ENCODE measurements around the gene ACOX2. TPM values are rescaled to one million over a fixed set of nuclear protein-coding genes. Genes with fewer than 3 reads are reported as not detected.

ACOX2 gene
- total and polyA plus RNA-seq, 2 of the 13 experiments (the other 11 are each of a cell fraction or from before 2014, with no cell fraction given): 42.6 to 98.5 TPM

DNA sequence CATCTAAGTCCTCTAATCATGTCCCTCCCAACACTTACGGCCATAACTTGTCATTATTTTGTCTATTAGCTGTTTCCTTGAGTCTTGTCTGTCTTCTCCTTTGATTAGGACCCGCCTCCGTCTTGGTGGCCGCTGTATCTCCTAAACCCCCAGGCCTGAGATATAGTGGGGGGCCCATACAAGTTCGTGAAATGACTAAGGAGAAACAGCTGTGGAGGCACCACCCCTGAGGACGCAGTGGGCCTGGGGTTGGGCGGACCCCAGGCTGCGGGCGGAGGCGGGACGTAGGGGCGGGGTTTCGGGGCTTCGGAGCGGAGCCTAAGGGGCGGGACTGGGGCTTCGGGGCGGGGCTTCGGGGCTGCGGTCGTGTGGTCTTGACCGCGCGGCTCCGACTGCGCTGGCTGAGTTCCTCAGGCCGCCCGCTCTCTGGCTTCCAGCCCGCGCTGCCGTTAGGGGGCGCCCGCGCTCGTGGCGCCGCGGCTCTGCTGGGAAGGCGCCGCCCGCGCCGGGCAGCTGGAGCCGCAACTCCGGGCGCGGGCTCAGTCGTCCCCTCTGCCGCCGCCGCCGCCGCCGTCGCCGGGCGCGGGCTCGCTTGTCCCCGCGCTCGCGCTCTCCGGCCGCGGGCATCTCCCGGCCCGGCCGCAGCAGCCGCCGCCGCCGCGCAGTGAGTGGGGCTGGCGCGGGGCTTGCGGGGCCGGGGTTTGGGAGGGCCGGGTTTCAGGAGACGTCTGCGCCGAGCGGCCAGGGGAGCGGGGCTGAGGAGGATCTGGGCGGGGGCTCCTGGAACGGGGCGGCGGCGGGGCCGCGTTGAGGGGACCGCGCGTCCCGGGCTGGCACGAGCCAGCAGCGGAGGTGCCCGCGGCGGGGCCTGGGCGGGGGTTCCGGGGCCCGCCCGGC lies 45.2 kb downstream of the ACOX2 start, which contains the start of gene KCTD6 (continued):
- TF ChIP-seq, protein P1, sequence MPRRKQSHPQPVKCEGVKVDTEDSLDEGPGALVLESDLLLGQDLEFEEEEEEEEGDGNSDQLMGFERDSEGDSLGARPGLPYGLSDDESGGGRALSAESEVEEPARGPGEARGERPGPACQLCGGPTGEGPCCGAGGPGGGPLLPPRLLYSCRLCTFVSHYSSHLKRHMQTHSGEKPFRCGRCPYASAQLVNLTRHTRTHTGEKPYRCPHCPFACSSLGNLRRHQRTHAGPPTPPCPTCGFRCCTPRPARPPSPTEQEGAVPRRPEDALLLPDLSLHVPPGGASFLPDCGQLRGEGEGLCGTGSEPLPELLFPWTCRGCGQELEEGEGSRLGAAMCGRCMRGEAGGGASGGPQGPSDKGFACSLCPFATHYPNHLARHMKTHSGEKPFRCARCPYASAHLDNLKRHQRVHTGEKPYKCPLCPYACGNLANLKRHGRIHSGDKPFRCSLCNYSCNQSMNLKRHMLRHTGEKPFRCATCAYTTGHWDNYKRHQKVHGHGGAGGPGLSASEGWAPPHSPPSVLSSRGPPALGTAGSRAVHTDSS (CRISPR knock-in tag; conservative IDR thresholded peaks at IDR 0.05): no peak
- TF ChIP-seq, protein P2, sequence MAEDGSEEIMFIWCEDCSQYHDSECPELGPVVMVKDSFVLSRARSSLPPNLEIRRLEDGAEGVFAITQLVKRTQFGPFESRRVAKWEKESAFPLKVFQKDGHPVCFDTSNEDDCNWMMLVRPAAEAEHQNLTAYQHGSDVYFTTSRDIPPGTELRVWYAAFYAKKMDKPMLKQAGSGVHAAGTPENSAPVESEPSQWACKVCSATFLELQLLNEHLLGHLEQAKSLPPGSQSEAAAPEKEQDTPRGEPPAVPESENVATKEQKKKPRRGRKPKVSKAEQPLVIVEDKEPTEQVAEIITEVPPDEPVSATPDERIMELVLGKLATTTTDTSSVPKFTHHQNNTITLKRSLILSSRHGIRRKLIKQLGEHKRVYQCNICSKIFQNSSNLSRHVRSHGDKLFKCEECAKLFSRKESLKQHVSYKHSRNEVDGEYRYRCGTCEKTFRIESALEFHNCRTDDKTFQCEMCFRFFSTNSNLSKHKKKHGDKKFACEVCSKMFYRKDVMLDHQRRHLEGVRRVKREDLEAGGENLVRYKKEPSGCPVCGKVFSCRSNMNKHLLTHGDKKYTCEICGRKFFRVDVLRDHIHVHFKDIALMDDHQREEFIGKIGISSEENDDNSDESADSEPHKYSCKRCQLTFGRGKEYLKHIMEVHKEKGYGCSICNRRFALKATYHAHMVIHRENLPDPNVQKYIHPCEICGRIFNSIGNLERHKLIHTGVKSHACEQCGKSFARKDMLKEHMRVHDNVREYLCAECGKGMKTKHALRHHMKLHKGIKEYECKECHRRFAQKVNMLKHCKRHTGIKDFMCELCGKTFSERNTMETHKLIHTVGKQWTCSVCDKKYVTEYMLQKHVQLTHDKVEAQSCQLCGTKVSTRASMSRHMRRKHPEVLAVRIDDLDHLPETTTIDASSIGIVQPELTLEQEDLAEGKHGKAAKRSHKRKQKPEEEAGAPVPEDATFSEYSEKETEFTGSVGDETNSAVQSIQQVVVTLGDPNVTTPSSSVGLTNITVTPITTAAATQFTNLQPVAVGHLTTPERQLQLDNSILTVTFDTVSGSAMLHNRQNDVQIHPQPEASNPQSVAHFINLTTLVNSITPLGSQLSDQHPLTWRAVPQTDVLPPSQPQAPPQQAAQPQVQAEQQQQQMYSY (CRISPR knock-in tag; IDR thresholded peaks at IDR 0.05): no peak
- TF ChIP-seq NFE2L1 (CRISPR knock-in tag; IDR thresholded peaks at IDR 0.05; ENCODE audit: borderline replicate concordance): no peak
- TF ChIP-seq PRMT3 (CRISPR knock-in tag; IDR thresholded peaks at IDR 0.05; ENCODE audit: borderline replicate concordance, low read depth): no peak
- TF ChIP-seq ZNF205 (CRISPR knock-in tag; IDR thresholded peaks at IDR 0.05): no peak
- peak; percentile 83 for TF ChIP-seq STAG1 (CRISPR knock-in tag; IDR thresholded peaks at IDR 0.05)
- TF ChIP-seq, protein P3, sequence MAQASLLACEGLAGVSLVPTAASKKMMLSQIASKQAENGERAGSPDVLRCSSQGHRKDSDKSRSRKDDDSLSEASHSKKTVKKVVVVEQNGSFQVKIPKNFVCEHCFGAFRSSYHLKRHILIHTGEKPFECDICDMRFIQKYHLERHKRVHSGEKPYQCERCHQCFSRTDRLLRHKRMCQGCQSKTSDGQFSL (CRISPR knock-in tag; IDR thresholded peaks at IDR 0.05): no peak
- TF ChIP-seq, protein P4, sequence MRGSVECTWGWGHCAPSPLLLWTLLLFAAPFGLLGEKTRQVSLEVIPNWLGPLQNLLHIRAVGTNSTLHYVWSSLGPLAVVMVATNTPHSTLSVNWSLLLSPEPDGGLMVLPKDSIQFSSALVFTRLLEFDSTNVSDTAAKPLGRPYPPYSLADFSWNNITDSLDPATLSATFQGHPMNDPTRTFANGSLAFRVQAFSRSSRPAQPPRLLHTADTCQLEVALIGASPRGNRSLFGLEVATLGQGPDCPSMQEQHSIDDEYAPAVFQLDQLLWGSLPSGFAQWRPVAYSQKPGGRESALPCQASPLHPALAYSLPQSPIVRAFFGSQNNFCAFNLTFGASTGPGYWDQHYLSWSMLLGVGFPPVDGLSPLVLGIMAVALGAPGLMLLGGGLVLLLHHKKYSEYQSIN (CRISPR knock-in tag; IDR thresholded peaks at IDR 0.05; ENCODE audit: borderline replicate concordance): no peak
- TF ChIP-seq ZNF841 (CRISPR knock-in tag; IDR thresholded peaks at IDR 0.05; ENCODE audit: borderline replicate concordance): no peak
- TF ChIP-seq, protein P5, sequence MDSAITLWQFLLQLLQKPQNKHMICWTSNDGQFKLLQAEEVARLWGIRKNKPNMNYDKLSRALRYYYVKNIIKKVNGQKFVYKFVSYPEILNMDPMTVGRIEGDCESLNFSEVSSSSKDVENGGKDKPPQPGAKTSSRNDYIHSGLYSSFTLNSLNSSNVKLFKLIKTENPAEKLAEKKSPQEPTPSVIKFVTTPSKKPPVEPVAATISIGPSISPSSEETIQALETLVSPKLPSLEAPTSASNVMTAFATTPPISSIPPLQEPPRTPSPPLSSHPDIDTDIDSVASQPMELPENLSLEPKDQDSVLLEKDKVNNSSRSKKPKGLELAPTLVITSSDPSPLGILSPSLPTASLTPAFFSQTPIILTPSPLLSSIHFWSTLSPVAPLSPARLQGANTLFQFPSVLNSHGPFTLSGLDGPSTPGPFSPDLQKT (CRISPR knock-in tag; IDR thresholded peaks at IDR 0.05; ENCODE audit: borderline replicate concordance): no peak
- TF ChIP-seq YY1 (IDR thresholded peaks at IDR 0.05; ENCODE audit: insufficient read depth, insufficient replicate concordance, low read depth, low read length): peak; percentile 84
- no peak for TF ChIP-seq ZBTB3 (CRISPR knock-in tag; IDR thresholded peaks at IDR 0.05; ENCODE audit: borderline replicate concordance, low read depth)
- TF ChIP-seq ZBTB38 (CRISPR knock-in tag; IDR thresholded peaks at IDR 0.05): peak; percentile 42; the same call in 1 of the 2 replicates
- no peak for TF ChIP-seq NPAS2 (CRISPR knock-in tag; IDR thresholded peaks at IDR 0.05; ENCODE audit: borderline replicate concordance)
- TF ChIP-seq, protein P6, sequence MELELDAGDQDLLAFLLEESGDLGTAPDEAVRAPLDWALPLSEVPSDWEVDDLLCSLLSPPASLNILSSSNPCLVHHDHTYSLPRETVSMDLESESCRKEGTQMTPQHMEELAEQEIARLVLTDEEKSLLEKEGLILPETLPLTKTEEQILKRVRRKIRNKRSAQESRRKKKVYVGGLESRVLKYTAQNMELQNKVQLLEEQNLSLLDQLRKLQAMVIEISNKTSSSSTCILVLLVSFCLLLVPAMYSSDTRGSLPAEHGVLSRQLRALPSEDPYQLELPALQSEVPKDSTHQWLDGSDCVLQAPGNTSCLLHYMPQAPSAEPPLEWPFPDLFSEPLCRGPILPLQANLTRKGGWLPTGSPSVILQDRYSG (CRISPR knock-in tag; IDR thresholded peaks at IDR 0.05): no peak
- TF ChIP-seq U2AF1 (optimal IDR thresholded peaks at IDR 0.05; ENCODE audit: low read depth, low read length): no peak
- TF ChIP-seq RFX1 (IDR thresholded peaks at IDR 0.05): no peak
- no peak for TF ChIP-seq ZNF350 (CRISPR knock-in tag; IDR thresholded peaks at IDR 0.05; ENCODE audit: borderline replicate concordance, low read depth)
- no peak for TF ChIP-seq FLYWCH1 (CRISPR knock-in tag; IDR thresholded peaks at IDR 0.05)
- TF ChIP-seq HMGA1 (CRISPR knock-in tag; conservative IDR thresholded peaks at IDR 0.05): no peak
